Mesothelial cell of epicardium (in vitro differentiated cells): ENCODE data around the gene WWOX. TPM values are rescaled to one million over a fixed set of nuclear protein-coding genes. Genes with fewer than 3 reads are reported as not detected.

ENCODE experiments used
- DNase-seq, 2 experiments: peaks; one replicate each; pipeline ENCODE4 v3.0.0; 2021; ENCODE audit warnings: low spot score in 2 of 2; ENCODE audit not compliant: unreplicated experiment in 2 of 2
- H3K27ac Mint-ChIP-seq: 2 replicates; pipeline ENCODE4 v1.8.0; 2021; ENCODE audit warnings: mixed read lengths
- H3K27me3 Mint-ChIP-seq: 2 replicates; pipeline ENCODE4 v1.8.0; 2021; ENCODE audit warnings: low read depth, mixed read lengths
- H3K36me3 Mint-ChIP-seq: 2 replicates; pipeline ENCODE4 v1.8.0; 2021; ENCODE audit warnings: mixed read lengths
- H3K4me1 Mint-ChIP-seq: 2 replicates; pipeline ENCODE4 v1.8.0; 2021; ENCODE audit warnings: mixed read lengths
- H3K4me3 Mint-ChIP-seq: 2 replicates; pipeline ENCODE4 v1.8.0; 2021; ENCODE audit warnings: mild to moderate bottlenecking, moderate library complexity, mixed read lengths
- H3K9me3 Mint-ChIP-seq: 2 replicates; pipeline ENCODE4 v1.8.0; 2021; ENCODE audit warnings: mixed read lengths
- total RNA-seq: library from RNA; stranded (reverse); gene quantifications from 3 replicates; pipeline ENCODE4 v1.2.1, GENCODE V29; 2021
- TF ChIP-seq, protein P1 (sequence below): fragments of 200-600 bp; sonication (generic); IDR thresholded peaks from one replicate; pipeline ENCODE4 v1.5.0; 2021; ENCODE audit warnings: antibody characterized with exemption; ENCODE audit not compliant: unreplicated experiment

WWOX gene
- total RNA-seq, 1 donor from 2014 or later = 29.7 TPM

DNA sequence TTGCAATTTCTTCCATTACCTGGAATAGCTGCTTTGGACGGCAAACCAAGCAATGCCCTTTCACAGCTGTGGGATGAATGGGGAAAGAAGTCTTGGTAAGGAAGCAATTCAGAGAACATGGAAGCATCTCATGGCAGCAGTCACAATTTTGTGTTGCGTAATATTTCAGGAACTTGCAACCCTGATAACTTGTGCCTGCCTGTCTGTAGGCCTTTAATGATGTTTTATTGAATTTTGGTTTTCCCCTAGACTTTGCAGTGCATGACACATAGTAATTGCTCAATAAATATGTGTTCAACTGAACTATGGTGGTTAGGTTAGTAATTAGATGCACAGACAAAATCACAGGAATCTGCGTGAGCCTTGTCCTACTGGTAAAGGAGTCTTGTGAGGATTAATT is 439.5 kb downstream of the WWOX start:
- Mint-ChIP-seq H3K4me1 (peaks cover 13% of the 10 kb centered on the region), H3K4me3 (no peak overlapping the region), H3K27me3 (peaks cover 4% of the 10 kb centered on the region), H3K9me3 (no peaks in the 10 kb centered on the region), H3K27ac (no peak overlapping the region), H3K36me3 (no peaks in the 10 kb centered on the region)
- no peak for DNase-seq
- TF ChIP-seq, protein P1, sequence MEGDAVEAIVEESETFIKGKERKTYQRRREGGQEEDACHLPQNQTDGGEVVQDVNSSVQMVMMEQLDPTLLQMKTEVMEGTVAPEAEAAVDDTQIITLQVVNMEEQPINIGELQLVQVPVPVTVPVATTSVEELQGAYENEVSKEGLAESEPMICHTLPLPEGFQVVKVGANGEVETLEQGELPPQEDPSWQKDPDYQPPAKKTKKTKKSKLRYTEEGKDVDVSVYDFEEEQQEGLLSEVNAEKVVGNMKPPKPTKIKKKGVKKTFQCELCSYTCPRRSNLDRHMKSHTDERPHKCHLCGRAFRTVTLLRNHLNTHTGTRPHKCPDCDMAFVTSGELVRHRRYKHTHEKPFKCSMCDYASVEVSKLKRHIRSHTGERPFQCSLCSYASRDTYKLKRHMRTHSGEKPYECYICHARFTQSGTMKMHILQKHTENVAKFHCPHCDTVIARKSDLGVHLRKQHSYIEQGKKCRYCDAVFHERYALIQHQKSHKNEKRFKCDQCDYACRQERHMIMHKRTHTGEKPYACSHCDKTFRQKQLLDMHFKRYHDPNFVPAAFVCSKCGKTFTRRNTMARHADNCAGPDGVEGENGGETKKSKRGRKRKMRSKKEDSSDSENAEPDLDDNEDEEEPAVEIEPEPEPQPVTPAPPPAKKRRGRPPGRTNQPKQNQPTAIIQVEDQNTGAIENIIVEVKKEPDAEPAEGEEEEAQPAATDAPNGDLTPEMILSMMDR = no peak

DNA sequence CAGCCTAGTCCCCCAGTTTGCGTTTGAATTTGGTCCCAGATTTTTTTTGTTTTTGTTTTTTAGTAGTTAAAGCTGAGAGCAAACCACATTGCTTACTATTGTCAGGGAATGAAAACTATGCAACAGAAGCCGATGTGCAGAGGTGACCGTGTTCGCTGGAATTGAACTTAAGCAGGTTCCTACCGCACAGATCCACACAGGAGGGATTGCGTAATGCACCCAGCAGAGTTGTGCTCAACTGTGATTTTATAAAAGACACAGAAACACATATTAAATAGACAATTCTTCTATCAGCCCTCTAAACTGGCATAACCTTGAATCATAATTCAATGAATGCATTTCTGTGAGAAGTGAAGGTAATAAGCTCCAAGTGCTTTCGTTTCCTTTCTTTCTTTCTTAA is 443.0 kb downstream of the WWOX start:
- DNase-seq = no peak
- Mint-ChIP-seq H3K9me3 (no peaks in the 10 kb centered on the region), H3K4me3 (no peak overlapping the region), H3K36me3 (no peaks in the 10 kb centered on the region), H3K27me3 (no peaks in the 10 kb centered on the region), H3K27ac (no peak overlapping the region), H3K4me1 (peaks cover 10% of the 10 kb centered on the region)
- TF ChIP-seq, protein P1 = no peak

DNA sequence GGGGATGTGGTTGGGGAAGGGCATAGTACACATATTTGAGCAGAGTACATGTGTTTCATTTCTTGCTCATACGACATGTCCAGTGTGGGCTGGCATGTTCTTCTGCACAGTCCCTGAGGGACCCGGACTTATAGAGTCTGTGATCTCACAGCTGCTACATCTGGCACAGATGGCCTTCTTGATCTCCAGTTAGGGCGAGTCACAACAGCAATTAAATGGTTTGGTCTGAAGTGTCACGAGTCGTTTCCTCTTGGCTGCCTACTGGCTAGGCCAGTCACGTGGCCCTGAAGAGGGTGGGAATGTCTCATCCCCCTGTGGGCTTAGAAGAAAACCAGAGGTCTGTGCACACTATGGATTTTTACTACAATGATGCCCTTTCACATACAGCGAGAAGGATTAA is 443.6 kb downstream of the WWOX start:
- no peaks in the 10 kb centered on the region for H3K9me3 Mint-ChIP-seq
- no peak for DNase-seq
- peaks cover 5% of the 10 kb centered on the region for H3K4me1 Mint-ChIP-seq
- TF ChIP-seq, protein P1 = no peak
- no peaks in the 10 kb centered on the region for H3K36me3 Mint-ChIP-seq
- no peaks in the 10 kb centered on the region for H3K27me3 Mint-ChIP-seq
- no peak overlapping the region for H3K4me3 Mint-ChIP-seq
- H3K27ac Mint-ChIP-seq = no peak overlapping the region

DNA sequence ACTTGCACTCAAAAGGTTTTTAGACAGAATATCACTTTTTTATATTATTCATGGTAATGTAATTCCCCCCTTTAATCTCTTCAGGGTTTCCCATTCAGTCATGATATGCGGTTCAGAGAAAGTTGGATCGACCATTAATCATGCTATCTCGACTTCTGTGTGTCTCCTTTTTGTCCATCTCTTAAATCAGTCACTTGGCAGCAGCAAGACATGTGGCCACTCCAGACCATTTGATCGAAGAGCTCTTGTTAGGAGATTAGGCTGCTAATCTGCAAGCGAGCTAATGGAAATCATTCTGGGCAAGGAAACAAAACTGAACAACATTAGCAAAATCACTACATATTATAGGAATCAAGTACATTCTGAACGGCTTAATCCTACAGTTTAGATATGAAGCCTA is 449.9 kb downstream of the WWOX start:
- no peaks in the 10 kb centered on the region for H3K36me3 Mint-ChIP-seq

DNA sequence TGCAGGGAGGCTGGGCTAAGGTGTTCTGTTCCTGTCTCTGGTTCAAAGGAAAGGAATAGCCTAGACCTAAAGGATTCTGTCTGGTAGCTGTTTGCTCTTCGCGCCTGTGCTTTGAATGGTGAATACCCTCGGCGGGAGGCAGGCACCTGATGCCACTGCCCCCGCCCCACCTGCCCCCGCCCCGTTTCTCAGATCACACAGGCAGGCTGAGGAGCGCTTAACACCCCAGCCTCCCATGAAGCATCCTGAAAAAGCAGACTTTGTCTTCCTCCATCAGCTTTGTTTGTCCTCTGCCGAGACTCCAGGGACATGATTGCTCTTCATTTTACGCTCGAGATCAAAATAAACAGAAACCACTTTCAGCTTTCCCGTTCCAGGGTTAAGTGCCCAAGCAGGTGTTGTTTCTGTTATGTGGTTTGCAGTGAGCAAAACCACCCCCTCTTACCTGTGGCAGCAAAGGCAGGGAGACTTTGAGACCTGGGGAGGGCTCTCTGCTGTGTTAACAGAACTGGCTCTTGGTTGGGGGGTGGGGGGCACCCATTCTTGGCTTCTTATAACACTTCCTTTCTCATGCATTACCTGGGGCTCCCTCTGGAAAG is 452.1 kb downstream of the WWOX start:
- no peak overlapping the region for H3K4me3 Mint-ChIP-seq

More for the DNA sequence above, 449.9 kb downstream of the WWOX start:
- Mint-ChIP-seq H3K27ac (no peak overlapping the region), H3K27me3 (peaks cover 15% of the 10 kb centered on the region), H3K4me1 (no peaks in the 10 kb centered on the region), H3K9me3 (no peaks in the 10 kb centered on the region), H3K4me3 (no peak overlapping the region)
- no peak for DNase-seq
- TF ChIP-seq, protein P1 = no peak

More for the DNA sequence above, 452.1 kb downstream of the WWOX start:
- no peaks in the 10 kb centered on the region for H3K36me3 Mint-ChIP-seq
- no peak for DNase-seq
- TF ChIP-seq, protein P1 = no peak
- H3K4me1 Mint-ChIP-seq = no peaks in the 10 kb centered on the region
- peaks cover 15% of the 10 kb centered on the region for H3K27me3 Mint-ChIP-seq
- H3K9me3 Mint-ChIP-seq = no peaks in the 10 kb centered on the region
- no peak overlapping the region for H3K27ac Mint-ChIP-seq
